22Rv1 (cell line): ENCODE measurements around the gene DCK.
"Not testable (repeated sequence)": the region's sequence is repeated elsewhere in the genome, so short reads cannot be mapped to it uniquely, and the experiment has no call there.

Experiments used
- ZFX ChIP-seq: fragments of 450-650 bp; IDR thresholded peaks from 2 replicates; pipeline ENCODE4 v1.6.1; 2017; ENCODE audit warnings: antibody characterized with exemption, borderline replicate concordance
- TF ChIP-seq, protein P1 (sequence below): fragments of 450-650 bp; IDR thresholded peaks from 2 replicates; pipeline ENCODE4 v1.5.1; 2017; ENCODE audit warnings: mild to moderate bottlenecking

DNA sequence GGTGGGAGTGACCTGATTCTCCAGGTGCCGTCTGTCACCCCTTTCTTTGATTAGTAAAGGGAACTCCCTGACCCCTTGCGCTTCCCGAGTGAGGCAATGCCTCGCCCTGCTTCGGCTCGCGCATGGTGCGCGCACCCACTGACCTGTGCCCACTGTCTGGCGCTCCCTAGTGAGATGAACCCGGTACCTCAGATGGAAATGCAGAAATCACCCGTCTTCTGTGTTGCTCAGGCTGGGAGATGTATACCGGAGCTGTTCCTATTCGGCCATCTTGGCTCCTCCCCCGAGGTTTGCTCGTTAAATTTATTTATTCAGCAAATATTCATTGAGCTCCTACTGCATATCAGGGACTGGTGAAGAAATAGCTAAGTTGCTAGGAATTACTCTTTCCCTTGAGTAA, 66.1 kb downstream of the DCK start:
- TF ChIP-seq, protein P1, sequence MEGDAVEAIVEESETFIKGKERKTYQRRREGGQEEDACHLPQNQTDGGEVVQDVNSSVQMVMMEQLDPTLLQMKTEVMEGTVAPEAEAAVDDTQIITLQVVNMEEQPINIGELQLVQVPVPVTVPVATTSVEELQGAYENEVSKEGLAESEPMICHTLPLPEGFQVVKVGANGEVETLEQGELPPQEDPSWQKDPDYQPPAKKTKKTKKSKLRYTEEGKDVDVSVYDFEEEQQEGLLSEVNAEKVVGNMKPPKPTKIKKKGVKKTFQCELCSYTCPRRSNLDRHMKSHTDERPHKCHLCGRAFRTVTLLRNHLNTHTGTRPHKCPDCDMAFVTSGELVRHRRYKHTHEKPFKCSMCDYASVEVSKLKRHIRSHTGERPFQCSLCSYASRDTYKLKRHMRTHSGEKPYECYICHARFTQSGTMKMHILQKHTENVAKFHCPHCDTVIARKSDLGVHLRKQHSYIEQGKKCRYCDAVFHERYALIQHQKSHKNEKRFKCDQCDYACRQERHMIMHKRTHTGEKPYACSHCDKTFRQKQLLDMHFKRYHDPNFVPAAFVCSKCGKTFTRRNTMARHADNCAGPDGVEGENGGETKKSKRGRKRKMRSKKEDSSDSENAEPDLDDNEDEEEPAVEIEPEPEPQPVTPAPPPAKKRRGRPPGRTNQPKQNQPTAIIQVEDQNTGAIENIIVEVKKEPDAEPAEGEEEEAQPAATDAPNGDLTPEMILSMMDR: not testable (repeated sequence)
- TF ChIP-seq ZFX: not testable (repeated sequence)
